ENCODE results near the gene CROCC.

GRCh38 chr1:16913833-16914662 is 7.7 kb upstream of the CROCC start:
- peak in 1 of 2 experiments; percentile 48; a peak in 2 of 4 replicates for TF ChIP-seq CTCF (conservative IDR thresholded peaks at IDR 0.05; ENCODE audit: low read depth in 2 of 2)
- peak; percentile 70 for TF ChIP-seq POLR2AphosphoS5 (IDR thresholded peaks at IDR 0.05; ENCODE audit: low read depth)
- TF ChIP-seq REST (IDR thresholded peaks at IDR 0.05; ENCODE audit: unreplicated experiment), result no peak
- no peak for TF ChIP-seq EZH2 (IDR thresholded peaks at IDR 0.05; ENCODE audit: low read depth, unreplicated experiment)
- TF ChIP-seq CREB1 (CRISPR knock-in tag; IDR thresholded peaks at IDR 0.05; ENCODE audit: low read depth), result 0 out of 2 replicates have a peak, but pooled peaks have one; percentile 0
- no peak for TF ChIP-seq EZH2phosphoT487 (IDR thresholded peaks at IDR 0.05; ENCODE audit: unreplicated experiment)
